22Rv1 (cell line): ENCODE measurements around the gene GJA9.
A peak's percentile ranks its signal among the peaks of the same experiment; 100 is the strongest.

Experiments
- CTCF ChIP-seq: fragments of 450-650 bp; IDR thresholded peaks from 2 replicates; pipeline ENCODE4 v1.5.1; 2017; ENCODE audit warnings: mild to moderate bottlenecking
- ZFX ChIP-seq: fragments of 450-650 bp; IDR thresholded peaks from 2 replicates; pipeline ENCODE4 v1.6.1; 2017; ENCODE audit warnings: antibody characterized with exemption, borderline replicate concordance

GRCh38 chr1:38834937-38835827, 46.2 kb downstream of the GJA9 start:
- TF ChIP-seq CTCF (peak; percentile 80), ZFX (no peak)
